ENCODE results near the gene RUBCN.
"Not testable (repeated sequence)": the region's sequence is repeated elsewhere in the genome, so short reads cannot be mapped to it uniquely, and the experiment has no call there.

GRCh38 chr3:197665549-197665948 is 71.2 kb downstream of the RUBCN start:
- TF ChIP-seq, protein P1, sequence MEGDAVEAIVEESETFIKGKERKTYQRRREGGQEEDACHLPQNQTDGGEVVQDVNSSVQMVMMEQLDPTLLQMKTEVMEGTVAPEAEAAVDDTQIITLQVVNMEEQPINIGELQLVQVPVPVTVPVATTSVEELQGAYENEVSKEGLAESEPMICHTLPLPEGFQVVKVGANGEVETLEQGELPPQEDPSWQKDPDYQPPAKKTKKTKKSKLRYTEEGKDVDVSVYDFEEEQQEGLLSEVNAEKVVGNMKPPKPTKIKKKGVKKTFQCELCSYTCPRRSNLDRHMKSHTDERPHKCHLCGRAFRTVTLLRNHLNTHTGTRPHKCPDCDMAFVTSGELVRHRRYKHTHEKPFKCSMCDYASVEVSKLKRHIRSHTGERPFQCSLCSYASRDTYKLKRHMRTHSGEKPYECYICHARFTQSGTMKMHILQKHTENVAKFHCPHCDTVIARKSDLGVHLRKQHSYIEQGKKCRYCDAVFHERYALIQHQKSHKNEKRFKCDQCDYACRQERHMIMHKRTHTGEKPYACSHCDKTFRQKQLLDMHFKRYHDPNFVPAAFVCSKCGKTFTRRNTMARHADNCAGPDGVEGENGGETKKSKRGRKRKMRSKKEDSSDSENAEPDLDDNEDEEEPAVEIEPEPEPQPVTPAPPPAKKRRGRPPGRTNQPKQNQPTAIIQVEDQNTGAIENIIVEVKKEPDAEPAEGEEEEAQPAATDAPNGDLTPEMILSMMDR (IDR thresholded peaks at IDR 0.05 in 4 of 5, conservative IDR thresholded peaks at IDR 0.05 in 1 of 5) = not testable (repeated sequence)
- not testable (repeated sequence) for TF ChIP-seq POLR2A (IDR thresholded peaks at IDR 0.05)

Data from gastrocnemius medialis (tissue), 4 donors.